ENCODE results near the gene DDX11.
"Not testable (repeated sequence)": the region's sequence is repeated elsewhere in the genome, so short reads cannot be mapped to it uniquely, and the experiment has no call there.

DDX11 gene

DNA sequence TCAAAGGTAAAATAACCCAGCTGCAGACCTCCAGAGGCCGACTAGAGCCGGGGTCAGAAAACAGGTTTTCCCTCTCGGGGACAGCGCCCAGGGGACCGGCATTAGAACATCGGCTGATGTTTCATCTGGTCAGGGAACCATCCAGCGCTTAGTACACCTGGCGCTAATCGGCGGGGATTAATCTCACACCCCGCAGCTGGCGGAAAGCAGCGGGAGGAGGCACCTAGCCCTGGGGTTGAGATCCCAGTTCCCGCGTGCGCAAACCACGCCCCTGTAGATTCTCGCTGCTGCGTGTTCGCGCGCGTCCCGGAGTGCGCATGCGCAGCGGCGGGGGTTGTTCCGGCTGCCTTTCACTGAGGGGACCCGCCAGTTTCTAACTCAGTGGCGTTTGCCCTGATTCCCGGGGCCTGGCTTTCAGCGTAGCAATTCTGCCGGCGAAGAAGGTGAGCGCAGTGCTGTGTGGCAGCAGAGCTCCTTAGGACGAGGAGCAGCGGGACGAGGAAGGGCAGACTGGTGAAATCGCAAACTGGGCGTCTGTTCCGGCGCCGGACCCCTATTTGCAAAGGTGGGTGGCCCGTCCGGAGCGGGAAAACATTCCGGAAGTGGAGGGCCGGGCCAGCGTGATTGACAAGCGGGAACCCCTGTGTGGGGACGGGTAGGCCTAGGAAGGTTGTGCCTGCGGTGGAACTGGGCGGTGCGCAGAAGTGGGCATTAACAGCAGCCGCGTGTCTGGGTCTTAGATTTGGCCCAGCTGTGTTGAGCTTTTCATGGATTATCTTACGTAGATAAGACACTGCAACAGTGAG is at the start of gene DDX11:
Gene DDX11, plus strand, starts transcription at position 334 of the 806 bp plus-strand sequence. CDS start 4,534 bp downstream, outside the sequence.
- in situ Hi-C loops (cut with HindIII; ENCODE audit: low sequenced_read_pairs): not testable (repeated sequence)

DNA sequence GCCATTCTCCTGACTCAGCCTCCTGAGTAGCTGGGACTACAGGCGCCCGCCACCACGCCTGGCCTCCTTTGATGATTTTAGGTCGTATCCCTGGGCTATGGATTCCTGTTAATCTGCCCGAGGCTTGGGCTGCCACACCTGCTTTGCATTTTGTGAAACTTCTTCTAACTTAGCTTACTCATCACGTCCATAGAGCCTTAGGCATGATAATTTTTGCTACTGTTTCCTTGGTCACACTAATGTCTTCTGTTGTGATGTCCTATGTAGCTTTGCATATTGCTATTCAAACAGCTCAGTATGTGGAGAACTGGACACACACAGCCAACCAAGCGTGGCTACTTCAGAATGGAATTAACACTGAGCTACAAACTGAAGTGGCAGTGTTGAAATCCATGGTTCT is 47.5 kb upstream of the DDX11 start:
- in situ Hi-C loops (cut with HindIII; ENCODE audit: low sequenced_read_pairs): no loop called here

DNA sequence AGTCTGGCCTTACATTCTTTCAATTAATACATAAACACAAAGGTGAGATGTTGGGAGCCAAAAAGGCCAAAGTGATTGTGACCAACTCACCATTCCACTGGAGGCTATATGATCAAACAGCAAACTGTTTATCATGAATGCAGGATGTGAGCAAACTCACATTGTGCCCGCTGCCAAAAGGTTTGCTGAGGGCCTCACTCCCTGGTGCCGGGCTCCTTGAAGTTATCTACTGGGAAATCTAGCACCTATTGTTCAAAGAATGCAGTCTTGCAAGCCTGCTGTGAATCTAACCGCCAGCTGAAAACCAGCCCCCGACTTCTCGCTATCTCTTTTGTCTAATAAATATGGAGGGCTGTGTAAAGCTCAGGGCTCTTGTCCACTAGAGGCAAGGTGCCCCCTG is 46.7 kb upstream of the DDX11 start:
- in situ Hi-C loops (cut with HindIII; ENCODE audit: low sequenced_read_pairs): not testable (repeated sequence)

DNA sequence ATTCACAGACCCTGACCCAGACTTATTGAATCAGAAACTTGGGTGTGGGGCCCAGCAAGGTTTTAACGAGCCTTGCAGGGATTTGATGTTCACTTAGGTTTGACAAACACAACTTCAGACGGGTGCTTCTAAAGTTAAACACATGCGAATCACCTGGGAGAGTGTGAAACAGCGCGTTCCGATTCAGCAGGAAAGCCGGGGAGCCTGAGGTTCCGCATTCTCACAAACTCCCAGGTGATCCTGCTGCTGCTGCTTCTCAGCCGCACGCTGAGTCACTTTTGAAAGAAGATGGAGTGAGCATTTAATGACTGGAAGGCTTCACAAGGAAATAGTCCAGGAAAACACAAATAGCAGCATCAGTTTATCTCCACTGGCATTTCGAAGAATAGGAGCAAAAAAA is 44.2 kb upstream of the DDX11 start:
- in situ Hi-C loops (cut with HindIII; ENCODE audit: low sequenced_read_pairs): no loop called here

DNA sequence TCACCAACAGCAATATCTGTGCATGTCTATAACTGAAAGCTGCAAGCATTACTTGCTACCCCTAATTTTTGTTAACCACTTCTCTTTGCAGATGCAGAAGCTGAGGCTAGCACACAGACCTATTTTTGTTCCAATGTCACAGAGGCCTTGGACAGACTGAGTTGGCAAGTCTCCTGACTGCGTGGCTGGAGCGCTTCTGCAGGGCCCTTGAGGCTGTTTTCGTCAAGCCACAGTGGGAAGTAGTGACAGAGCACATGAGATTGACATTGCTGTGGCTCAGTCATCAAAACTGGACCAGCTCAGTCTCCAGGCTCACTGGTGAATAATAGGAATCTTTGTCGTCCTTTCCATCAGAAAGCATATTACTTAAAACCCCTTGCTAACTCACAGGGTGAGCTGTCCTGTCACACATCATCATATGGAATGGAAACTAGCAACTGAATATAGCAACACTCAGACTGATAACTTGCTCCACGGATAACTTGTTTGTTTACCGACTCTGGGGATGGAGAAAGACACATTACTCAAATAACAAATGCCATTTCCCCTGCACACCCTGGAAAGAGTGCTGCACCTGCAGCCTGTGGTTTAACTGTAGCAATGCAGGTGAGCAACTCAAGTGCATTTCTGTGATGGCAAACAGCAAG is 43.6 kb upstream of the DDX11 start:
- in situ Hi-C loops (cut with HindIII; ENCODE audit: low sequenced_read_pairs): no loop called here

DNA sequence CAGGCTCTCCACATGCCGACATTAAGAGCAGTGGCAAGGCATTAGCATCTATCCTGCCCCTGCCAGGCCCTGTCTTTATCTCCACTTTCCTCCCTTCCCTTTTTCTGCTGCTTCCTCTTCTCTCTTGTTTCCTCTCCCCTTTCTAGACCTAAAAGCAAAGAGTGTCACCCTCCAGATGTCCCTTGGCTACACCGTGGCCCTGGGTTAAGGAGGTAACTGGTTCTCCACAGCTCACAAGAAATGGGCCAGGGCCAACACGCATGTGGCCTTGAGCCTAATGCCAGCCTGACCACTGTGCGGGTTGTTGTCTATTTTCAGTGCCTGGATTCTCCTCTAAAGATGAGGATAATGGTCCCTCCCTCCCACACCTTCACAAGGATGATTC is 41.7 kb upstream of the DDX11 start:
- in situ Hi-C loops (cut with HindIII; ENCODE audit: low sequenced_read_pairs): no loop called here

DNA sequence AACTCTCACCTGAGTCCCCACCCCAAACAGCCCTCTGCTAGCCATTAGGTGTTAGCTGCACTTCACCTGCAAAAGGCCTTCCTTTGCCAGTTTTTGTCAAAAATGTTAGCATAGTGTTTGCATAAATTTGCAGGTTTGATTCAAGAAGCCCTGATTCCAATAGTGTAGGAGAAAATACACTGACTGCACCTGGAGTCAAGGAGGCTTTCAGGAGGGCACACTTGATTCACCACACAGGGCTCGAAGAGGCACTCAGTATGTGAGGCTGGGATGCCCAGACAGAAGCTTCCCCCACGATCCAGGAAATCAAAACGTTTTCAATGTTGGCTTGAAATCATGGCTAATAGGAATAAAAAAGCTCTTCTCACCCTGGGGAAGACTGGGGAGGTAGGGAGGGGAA is 40.5 kb upstream of the DDX11 start:
- in situ Hi-C loops (cut with HindIII; ENCODE audit: low sequenced_read_pairs): no loop called here

DNA sequence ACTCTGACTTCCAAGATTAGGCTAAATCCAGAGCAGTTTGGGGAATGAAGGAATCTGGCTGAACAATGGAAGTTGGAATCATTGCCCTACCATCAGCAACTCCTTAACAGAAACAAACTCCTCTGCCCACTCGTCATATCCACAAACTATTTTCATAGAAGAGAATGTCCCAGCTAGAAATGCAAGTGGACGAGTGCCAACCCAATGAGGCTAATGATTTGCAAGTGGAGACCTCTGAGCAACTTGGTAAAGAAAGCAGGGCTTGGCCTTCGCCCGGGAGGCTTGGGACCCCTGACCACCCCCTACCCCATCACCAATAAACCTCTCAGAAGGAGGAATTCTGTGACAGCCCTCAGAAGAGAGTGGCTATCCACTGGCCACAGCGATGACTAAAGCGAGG is 40.0 kb upstream of the DDX11 start:
- in situ Hi-C loops (cut with HindIII; ENCODE audit: low sequenced_read_pairs): no loop called here

DNA sequence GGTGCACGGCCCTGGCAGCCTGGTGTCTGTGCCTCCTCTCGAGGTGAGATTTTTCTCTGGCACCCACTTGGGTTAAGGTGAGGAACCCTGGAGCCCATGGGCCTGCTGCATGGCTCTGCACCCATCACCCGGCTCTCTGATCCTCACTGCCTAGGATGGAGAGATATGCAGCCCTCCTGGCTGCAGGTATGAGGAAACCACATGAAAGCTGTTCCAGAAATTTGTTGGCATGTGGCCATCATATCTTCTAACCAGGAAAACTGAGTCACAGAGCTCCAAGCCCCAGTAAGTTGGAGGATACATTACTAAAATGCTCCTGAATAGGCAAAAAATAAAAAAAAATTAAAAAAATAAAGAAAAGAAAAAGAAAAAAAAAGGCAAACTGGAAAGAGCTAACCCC is 39.3 kb upstream of the DDX11 start:
- in situ Hi-C loops (cut with HindIII; ENCODE audit: low sequenced_read_pairs): no loop called here

DNA sequence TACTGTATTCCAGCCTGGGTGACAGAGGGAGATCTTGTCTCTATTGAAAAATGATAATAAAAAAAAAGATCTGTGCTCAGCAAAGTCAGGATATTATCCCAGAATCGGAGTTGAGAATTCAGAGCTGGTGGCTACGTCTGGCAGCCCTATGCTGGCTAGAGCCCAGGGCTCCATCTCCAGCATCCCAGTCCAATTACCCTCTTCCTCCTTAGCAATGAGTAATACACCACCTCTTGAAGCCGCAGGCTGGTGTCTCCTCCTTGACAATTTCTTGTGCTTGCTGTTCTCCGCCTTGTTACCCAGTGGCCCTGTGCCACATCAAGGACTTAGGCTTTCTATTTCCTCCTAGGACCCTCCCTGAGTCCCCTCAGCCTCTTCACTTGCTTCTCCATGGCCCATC is 38.4 kb upstream of the DDX11 start:
- in situ Hi-C loops (cut with HindIII; ENCODE audit: low sequenced_read_pairs): no loop called here

DNA sequence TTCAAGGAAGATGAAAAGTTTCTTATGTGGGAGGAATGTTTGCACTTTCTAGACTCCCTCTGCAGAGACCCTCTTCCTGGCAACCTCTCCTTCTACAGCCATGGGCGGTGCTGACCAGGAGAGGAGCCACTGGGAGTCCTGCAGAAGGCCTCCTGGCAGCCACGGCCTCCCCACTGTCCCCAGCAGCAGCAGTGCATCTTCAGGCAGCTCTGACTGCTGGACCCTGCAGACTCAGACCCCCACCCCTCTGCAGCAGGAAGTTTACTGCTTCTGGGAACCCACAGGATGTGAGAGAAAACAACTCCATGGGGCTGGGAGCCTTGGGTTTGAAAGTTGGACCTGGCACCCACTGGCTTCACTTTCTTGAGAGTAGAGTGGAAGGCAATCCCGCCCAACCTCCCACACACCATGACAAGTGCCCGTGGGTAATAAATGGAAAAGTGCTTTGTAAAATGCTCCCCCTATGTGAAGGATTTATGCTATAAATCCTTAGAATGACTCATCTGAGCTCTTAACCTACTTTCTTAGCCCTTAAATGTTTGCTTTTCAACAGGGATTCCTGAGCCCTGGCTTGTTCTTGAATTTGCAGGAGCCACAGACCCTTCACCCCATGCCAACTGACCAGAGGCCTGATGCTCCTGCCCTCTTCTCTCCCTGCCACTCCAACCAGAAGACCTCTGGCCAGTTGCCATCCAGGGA is 37.5 kb upstream of the DDX11 start:
- in situ Hi-C loops (cut with HindIII; ENCODE audit: low sequenced_read_pairs): no loop called here

DNA sequence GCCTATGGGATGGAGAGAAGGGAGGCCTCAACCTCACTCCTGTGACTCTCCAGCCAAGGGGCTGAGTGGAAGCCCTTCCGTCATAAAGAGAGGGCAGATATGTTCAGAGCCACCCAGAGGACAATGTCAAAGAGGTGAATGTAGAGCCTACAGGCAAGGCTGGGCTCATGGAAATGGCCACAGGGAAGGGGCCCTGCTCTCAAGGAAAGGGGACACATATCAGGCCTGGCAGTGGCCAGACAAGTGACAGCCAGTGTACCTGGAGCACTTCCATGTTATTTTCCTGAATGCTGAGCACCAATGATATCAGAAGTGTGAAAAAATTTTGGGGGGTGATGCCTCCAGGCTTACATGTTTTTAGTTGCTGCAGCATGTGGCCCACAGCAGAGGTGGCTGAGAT is 36.6 kb upstream of the DDX11 start:
- in situ Hi-C loops (cut with HindIII; ENCODE audit: low sequenced_read_pairs): no loop called here

DNA sequence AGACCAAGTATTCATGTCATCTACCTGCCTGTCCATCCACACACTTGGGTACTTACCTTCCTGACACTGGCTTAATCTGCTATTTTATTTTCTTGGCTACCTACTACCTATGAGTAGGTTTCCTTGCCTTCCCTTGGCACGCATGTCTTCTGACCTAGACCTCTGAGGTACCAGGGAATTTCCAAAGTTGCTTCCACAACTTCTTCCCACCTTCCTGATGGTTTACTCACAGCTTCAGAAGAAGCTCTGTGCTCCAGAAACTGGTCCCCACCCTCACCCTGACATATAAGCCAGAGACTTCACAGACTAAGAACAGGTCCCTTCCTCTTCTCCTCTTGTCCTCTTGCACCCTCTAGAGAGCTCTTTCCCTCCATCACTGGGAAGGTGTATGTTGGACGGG is 35.7 kb upstream of the DDX11 start:
- in situ Hi-C loops (cut with HindIII; ENCODE audit: low sequenced_read_pairs): no loop called here

DNA sequence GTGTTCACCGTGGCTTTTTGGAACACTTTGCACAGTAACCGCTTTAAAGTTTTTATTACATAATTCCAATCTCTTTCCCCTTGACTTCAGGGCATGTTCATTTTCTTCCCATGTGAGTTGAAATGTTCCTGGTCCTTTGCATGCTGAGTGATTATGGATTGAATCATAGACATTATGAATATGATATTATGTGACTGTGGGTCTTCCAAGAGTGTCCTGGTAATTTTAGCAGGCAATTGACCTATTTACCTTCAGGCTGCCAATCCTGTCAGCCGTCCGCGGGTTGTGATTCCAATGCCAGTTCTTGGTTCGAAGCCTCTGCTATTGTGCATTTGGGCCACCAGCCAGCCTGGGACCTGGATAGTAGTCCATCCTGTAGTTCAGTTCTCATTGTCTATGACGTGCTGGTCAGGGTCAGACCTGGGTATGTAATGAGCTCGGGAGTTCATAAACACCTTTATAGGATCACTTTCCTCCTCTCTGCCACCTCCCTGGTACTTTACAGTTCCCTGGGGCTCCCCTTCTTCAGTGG is 32.6 kb upstream of the DDX11 start:
- in situ Hi-C loops (cut with HindIII; ENCODE audit: low sequenced_read_pairs): no loop called here

DNA sequence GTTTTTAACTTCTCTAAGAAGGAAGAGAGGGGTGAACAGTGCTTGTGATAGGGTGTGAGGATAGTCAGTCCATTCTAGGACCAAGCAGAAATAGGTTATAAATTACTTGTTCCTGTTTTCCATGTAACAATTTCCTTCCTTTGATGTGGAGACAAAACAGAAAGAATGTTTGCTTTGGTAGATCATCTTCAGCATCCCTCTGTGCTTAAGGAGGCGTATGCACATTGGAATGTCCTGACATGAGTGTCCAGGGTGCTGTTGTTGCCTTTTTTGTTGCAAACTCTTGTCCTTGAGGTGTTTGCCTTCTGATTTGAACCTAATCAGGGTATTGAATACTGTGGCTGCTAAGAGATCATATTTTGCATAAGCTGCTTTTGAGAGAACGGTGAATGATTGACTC is 23.5 kb upstream of the DDX11 start:
- in situ Hi-C loops (cut with HindIII; ENCODE audit: low sequenced_read_pairs): not testable (repeated sequence)

DNA sequence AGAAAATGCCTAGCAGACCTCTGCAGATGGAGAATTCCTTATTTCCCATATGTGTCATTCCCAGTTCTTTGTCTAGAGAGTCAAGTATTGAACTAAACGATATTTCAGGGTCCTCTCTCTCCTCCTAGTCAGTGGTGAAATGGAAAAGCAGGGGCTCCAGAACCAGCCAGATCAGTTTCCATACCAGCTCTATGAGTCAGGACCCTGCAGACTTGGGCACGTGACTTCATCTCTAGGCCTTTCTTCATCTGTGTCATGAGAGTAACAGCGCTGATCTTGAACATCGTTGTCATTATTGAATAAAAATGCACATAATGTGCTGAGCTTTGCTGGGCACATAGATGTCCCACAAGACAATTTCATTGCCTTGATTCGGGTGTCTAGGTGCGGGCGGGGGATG is 23.1 kb upstream of the DDX11 start:
- in situ Hi-C loops (cut with HindIII; ENCODE audit: low sequenced_read_pairs): not testable (repeated sequence)

DNA sequence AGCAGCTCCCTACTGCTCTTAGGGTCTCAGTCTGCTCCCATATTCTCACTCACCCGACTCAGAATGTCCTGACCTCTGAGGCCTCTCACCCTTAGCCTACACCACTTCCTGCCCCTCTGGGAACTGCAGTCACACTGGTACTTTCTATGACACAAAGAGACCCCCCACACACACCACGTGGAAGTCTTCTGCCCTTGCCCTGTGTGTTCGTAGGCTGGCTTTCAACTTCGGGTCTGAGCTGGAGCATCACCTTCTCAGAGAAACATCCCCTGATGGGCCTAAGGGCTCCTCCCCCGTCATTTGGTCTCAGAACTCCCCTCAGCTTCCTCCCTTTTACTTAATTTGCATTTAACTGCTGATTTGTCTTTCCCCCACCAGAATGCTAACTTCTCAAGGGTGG is 22.0 kb upstream of the DDX11 start:
- in situ Hi-C loops (cut with HindIII; ENCODE audit: low sequenced_read_pairs): not testable (repeated sequence)

DNA sequence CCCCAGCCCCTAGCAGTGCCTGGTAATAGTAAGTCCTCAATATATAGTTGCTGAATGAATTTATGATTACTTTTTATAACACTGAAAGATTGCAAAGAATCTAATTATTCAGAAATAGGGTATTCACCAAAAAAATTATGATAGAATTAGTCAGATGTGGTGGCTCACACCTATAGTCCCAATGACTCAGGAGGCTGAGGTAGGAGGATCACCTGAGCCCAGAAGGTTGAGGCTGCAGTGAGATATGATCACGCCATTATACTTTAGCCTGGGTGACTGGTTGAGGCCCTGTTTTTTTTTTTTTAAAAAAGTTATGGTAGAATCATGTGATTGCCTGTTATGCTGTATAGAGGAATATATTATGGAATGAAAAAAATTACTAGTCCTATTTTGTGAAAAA is 21.5 kb upstream of the DDX11 start:
- in situ Hi-C loops (cut with HindIII; ENCODE audit: low sequenced_read_pairs): not testable (repeated sequence)

DNA sequence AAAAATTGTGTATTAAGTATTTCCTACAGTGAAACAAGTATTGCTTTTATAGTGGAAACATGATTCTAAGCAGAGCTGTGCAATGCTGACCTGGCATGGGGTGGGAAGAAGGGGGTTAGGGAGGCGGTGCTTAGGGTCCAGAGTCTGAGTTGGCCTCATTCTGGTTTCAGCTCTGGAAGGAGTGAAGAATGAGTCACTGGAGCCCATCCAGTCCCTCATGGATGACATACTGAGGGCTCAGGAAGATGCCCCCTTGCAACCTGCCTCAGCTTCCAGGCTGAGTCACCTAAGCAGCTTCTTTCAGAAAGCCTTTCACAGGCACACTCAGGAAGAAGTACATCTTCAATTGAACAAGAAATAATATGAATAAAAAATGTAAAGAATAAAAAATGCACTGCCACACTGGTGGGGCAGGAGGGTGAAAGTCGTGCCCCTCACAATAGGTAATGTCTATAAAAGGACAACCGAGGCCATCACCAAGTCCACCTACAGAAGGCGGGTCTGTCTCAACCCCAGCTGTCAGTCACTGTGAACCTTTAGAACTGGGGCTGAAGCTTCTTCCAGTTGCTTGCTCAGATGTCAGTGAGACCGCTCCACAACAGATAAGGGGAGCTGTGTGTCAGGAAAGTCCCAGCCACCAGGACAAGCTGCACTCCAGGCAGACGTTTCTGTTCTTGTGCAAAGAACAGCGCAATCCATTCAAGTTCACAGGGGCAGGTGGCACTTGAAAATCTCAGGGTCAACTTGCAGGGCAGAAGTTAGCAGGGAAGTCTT is 20.8 kb upstream of the DDX11 start:
- in situ Hi-C loops (cut with HindIII; ENCODE audit: low sequenced_read_pairs): not testable (repeated sequence)

DNA sequence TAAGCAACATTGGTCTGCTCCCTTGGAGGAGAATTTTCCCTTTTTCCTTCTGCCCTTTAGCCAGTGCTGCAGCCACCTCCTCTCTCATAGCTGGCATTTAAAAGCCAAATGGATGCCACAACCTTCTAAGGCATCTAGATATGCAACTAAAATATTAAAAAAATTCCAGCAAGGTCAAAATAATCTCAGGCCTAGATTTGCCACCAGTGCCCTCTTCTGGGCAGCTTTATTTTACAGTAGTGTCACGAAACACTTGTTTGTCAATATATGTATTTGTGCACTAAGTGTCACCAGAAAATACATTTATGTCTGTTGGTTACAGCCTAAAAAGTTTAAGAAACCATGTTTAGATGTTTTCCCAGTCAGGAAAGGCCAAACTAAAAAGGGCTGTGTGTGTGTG is 19.7 kb upstream of the DDX11 start:
- in situ Hi-C loops (cut with HindIII; ENCODE audit: low sequenced_read_pairs): not testable (repeated sequence)

DNA sequence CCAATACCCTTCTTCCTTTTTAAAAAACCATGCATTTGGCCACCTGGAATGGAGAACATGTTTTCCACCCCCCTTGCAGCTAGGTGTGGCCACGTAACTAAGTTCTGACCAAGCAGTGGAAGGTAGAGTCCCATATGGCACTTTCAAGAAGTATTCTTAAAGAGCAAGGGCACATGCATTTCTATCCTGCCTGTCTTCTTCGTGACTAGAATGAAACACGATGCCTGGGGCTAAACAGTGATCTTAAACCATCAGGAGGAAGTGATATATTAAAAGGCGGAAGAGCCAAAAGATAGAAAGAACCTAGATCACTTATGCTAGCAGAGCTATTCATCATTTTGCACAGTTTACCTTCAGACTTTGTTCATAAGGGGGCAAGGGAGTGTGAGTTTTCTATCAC is 16.0 kb upstream of the DDX11 start:
- in situ Hi-C loops (cut with HindIII; ENCODE audit: low sequenced_read_pairs): no loop called here

Measured in endothelial cell of hepatic sinusoid (primary cell).